NCI-H2171 treated with DMSO at 0.1 percent for 48 hours (cell line): Measurements from ENCODE around the gene MME.

ENCODE experiments used
- DNase-seq: peaks from one replicate; lab custom pipeline; 2025; lab: John Stamatoyannopoulos, UW

MME gene

DNA sequence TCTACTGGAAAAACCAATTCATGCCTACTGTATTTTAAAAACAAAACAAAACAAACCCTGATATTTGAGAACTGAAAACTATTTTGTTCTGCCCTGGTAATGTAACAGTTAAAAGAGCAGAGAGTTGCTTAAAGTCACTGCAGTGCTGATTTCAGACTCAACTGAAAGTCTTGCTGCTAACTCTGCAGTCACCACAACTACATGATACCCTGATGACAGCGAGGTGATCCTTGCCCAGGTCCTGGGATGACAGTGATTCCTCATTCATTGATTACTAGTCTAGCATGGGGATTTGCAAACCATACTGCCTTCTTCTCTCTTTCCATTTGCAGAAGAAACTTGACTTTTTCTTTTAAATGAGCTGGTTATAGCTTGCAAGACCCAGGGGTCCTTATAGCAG lies 67.5 kb downstream of the MME start:
- DNase-seq, result no peak

DNA sequence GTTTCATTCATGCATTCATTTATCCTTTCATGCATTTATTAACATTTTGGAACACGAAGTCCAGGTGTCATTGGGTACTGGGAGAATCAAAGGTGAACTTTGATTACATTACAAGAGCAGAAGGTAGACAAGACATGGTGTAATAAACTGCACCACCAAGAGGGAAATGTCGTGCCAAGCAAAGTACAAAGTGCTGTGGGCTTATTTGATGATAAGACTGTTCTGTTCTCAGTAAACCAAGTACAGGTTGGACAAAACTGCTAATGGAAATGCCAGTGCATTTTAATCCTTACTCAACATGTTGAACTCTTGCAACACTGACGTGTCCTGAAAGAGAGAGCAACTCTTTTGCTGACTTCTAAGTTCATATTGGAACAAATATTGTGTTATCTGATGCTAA lies 69.4 kb downstream of the MME start:
- DNase-seq, result no peak

GRCh38 chr3:155153242-155154186 lies 73.4 kb downstream of the MME start:
- no peak for DNase-seq

DNA sequence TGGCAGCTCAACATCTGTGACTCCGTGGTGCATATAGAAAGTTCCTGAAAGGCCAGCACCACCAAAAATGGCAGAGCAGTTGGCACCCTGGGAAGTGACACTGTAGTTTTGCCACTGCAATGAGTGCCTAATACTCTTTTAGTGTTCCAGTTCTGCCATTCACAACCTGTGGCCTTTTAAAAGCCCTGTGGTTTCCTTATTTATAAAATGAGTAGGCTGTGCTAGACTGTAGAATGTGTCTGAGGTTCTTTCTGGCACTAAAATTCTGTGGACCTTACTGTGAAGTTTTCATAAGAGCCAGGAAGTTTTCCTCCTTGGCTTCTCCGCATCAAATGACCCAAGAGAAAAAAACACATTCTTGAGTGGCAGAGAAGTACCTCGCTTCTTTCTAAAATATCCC lies 74.1 kb downstream of the MME start:
- no peak for DNase-seq

GRCh38 chr3:155158346-155159037 lies 78.4 kb downstream of the MME start:
- DNase-seq, result no peak

DNA sequence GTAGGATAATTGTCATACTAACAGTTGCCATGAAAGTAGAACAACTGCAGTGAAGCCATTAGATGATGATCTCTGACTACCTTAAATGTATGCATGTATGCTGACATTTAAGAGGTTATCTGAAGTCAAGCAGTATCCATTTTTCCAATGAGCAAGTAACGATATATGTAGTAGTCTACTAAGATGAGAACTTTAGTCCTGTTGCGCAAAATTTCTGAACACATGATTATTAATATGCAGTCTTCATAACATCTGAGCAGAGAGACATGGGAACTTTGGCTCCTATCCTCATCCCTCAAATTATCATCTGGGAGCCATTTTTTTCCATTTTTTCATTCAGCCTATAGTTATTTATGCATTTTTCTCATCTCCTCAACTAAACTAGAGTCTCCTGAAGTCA lies 79.2 kb downstream of the MME start:
- DNase-seq, result no peak

DNA sequence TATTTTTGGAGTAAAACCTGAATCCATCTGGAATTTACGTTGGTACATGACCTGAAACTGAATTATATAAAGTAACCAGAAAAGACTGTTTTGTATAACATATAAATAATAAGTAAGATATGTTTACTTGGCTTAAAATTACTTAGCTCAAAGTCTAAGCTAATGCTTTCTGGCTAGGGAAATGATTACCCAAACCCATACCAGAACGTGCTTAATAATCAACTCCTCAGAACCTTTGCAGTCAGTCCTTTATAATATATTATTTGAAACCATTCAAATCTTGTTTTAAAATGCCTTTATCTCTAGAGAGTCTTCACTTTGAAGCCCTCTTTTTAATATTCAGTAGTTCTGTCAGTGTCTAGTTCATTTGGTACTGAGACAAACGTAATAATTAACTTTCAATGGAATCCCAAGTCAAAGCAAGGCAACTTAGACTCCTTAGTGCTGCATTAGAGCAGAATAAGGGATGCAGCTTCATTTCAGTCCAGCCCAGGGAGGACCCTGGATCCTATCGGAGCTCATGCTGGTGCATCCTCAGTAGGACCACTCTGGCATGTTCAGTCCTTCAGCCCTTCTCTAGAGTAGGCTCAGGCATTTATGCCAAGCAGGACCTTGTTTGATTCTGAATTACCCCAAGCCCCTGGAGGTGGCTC lies 81.6 kb downstream of the MME start:
- no peak for DNase-seq

- DNase-seq, result no peak
Observed at GRCh38 chr3:155164306-155164705, 84.2 kb downstream of the MME start.

- no peak for DNase-seq
Observed at GRCh38 chr3:155166441-155166840, 86.3 kb downstream of the MME start.

GRCh38 chr3:155169197-155169596 lies 89.1 kb downstream of the MME start:
- no peak for DNase-seq

DNA sequence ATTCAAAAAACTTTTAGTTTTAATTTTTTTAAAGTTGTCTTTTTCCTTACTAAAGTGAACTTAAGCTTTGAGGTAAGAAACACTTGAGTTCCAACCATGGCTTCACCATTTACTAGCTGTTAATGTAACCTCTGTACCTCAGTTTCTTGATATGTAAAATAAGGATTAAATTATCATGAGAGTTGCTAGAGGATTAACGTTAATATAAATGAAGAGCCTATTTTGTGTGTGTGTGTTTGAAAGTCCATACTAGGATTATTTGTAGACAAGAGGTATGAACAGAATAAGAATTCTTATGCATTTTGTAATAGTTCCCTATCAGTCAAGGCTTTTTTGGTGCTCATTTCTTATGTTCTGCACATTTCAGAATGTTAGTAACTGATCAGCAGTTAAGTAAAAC lies 93.7 kb downstream of the MME start:
- DNase-seq, result no peak

DNA sequence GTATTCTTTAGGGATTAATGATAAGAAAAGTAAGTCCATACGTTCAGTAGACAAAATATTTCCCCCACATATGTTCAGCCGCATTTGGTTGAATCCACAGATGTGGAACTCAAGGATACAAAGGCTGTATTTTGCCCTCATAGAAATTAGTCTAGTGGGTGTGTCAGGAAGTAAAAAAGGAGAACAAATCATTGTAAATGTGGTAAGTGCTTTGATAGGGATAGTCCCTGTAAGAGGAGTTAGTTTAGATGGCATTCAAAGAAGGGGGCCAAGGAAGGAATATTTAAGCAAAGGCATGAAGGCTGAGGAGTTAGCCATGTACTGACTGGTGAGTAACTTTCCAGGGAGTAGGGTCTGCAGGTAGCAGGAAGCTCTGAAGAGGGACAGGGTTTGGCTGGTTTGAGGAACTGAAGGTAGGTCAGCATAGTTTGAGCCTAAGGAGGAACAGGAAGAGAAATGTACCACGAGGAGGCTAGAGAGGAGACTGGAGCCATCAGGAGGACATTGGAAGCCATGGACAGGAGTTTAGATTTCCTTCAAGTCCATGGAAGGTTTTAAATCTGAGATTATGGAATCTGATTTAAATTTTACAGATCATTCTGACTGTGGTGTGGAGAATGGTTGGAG lies 98.8 kb downstream of the MME start:
- no peak for DNase-seq

GRCh38 chr3:155179437-155179827 lies 99.3 kb downstream of the MME start:
- DNase-seq, result no peak

- no peak for DNase-seq
Observed at GRCh38 chr3:155179966-155180757, 100.0 kb downstream of the MME start.

GRCh38 chr3:155182467-155182866 lies 102.3 kb downstream of the MME start:
- no peak for DNase-seq

- DNase-seq, result no peak
Observed at GRCh38 chr3:155184011-155184410, 103.9 kb downstream of the MME start.

DNA sequence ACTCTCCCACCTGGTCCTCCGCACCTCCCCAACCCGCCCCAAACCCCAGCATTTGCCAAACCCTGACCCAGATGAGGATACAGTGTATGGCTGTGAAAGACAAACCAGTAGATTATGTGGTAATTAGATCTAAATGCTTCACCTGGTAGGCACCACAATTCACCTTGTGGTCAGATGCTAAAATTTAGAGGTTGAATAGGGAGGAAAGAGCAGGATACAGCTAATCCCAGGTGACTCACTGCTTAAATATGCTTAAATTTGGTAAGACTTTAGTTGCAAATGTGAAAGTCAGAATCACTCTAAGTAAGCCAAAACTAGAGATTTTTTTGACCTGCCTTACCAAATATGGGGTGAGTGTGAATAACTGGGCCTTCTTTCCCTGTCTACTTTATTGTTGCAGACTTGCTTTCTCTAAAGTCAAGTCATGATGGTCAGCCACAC lies 105.5 kb downstream of the MME start:
- DNase-seq, result no peak

GRCh38 chr3:155188031-155188430 lies 107.9 kb downstream of the MME start:
- no peak for DNase-seq

- no peak for DNase-seq
Observed at GRCh38 chr3:155189478-155189877, 109.4 kb downstream of the MME start.

- no peak for DNase-seq
Observed at GRCh38 chr3:155190691-155191090, 110.6 kb downstream of the MME start.

DNA sequence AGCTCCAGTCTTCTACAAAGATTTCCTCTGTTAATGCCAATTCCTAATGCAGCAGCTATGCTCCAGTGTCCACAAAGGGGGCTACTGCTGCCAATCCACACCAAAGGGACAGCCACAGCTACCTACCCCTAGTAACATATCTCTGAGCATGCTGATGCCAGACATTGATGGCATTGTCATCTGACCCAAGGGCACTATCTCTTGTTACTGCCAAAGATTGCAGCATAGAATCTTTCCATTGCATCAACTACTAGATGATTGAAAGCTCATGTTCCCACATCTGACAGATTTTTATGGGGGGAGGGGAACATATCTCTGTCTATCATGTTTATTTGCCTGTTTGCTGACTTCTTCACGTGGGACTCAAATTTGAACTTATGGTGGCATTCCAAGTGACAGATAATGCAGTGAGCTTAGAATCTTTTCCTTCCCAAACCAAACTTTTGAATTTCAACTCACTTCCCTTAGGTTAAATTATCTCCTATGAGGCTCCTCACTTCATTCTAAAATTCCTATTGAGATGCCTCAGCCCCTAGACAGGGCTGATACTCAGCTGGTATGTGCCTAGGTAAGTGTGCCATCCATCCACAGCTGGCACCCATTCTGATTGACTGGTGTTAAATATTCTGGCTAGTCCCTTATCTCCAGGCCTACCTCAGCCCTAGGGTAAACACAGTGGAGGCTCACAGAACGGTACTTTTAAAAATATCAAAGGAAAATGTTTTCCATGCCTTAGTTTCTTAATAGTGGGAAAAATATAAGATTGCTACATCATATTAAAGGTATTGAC lies 113.0 kb downstream of the MME start:
- no peak for DNase-seq
